ENCODE data around the gene CMTM6.

Gene CMTM6

DNA sequence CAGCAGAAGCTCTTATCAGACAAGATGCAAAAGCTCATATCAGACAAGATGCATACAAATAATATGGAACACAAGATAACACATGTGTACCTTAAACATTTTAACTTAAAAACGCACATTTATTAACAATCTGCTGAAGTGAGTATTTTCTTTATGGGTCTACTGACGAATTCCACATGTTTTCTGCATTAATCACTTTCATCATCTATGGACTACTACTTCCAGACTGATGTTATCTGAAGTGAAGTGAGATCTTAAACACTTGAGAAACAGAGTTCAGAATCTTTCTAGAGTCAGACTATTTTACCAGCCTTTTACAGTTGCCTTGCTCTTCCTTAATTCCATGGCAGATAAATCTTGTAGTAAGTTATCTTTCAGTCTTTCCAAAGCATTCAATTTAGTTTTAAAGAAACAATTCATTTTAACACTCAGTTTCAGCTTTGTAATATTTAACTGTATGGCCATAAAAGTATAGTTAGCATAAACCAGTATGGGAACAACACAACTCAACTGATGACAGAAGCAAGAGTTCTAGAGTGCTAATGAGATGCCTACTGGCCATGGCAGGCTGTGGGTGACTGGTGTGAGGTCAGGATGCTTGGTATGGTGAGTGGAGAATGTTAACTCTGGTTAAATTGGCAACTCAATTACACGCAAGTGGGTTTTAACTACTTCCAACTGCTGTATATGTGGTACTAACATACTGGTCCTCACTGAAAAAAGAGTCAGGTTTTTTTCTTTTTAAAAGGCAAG, 9.8 kb downstream of the CMTM6 start:
- TF ChIP-seq MYC (IDR thresholded peaks at IDR 0.05; ENCODE audit: low read depth, low read length) (no peak), POLR2A (IDR thresholded peaks at IDR 0.05; ENCODE audit: extremely low read depth, insufficient read length) (no peak)
- TF ChIP-seq, protein P1, sequence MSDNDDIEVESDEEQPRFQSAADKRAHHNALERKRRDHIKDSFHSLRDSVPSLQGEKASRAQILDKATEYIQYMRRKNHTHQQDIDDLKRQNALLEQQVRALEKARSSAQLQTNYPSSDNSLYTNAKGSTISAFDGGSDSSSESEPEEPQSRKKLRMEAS (IDR thresholded peaks at IDR 0.05; ENCODE audit: low read depth, low read length), result no peak
- TF ChIP-seq, protein P2, sequence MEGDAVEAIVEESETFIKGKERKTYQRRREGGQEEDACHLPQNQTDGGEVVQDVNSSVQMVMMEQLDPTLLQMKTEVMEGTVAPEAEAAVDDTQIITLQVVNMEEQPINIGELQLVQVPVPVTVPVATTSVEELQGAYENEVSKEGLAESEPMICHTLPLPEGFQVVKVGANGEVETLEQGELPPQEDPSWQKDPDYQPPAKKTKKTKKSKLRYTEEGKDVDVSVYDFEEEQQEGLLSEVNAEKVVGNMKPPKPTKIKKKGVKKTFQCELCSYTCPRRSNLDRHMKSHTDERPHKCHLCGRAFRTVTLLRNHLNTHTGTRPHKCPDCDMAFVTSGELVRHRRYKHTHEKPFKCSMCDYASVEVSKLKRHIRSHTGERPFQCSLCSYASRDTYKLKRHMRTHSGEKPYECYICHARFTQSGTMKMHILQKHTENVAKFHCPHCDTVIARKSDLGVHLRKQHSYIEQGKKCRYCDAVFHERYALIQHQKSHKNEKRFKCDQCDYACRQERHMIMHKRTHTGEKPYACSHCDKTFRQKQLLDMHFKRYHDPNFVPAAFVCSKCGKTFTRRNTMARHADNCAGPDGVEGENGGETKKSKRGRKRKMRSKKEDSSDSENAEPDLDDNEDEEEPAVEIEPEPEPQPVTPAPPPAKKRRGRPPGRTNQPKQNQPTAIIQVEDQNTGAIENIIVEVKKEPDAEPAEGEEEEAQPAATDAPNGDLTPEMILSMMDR (IDR thresholded peaks at IDR 0.05; ENCODE audit: low read depth, low read length), result no peak
- H3K4me3 ChIP-seq (ENCODE audit: low read depth, low read length), result no peak overlapping the region
- DNase-seq (ENCODE audit: low read depth), result no peak

DNA sequence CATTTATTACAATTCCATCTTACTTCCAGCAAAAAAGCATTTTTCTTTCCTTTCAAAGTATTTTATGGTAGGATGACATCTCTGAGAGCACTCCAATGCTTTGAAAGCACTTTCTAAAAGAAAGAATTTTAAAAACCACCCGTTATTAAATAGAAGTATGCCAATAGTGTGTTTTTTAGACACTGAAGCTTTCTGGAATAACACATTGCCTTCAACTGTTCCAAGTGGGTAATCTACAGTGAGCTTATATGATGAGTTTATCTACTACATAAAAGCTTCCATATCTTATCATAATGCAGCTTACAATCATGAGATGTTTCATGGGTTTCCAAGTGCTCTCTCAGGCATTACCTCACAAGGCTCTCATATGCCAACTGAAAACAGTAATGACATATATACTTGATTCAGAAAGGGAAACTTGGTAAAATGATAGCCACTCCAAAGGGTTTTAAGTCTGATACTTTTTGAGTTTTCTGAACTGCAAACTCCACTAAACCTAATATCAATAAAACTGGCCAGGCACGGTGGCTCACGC, 14.1 kb downstream of the CMTM6 start:
- TF ChIP-seq POLR2A (IDR thresholded peaks at IDR 0.05; ENCODE audit: extremely low read depth, insufficient read length) (no peak), MYC (IDR thresholded peaks at IDR 0.05; ENCODE audit: low read depth, low read length) (no peak)
- TF ChIP-seq, protein P1 (IDR thresholded peaks at IDR 0.05; ENCODE audit: low read depth, low read length), result no peak
- TF ChIP-seq, protein P2 (IDR thresholded peaks at IDR 0.05; ENCODE audit: low read depth, low read length), result no peak
- H3K4me3 ChIP-seq (ENCODE audit: low read depth, low read length), result no peak overlapping the region
- no peak for DNase-seq (ENCODE audit: low read depth)

DNA sequence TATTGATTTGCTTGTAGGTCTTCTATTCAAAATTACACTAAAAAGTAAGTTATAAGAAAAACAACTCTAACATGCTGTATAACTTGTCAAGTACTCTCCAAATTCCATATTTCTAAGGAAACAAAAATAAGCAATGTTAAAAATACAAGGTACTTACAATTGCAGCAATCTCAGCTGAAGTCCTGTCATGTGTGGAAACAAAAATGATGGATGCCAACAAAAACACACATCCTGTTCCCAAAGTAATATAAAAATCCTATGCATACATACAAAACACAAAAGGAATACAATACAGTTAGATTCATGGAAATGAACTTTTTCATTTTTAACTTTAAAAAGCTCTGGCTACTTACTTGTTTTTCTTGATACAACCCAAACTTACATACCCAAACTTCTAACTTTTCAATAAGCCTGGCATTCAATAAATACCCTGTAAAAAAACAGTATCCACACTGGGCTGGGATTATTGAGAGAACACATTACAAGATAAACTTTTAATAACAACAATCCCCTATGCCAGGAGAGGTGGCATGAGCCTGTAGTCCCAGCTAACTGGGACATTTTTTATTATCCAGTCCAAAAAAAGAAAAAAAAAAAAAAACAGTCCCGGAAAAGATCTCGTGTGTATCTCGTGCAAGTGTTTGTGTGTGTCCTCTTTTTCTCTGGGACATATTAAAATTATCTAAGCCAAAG, 14.7 kb downstream of the CMTM6 start:
- TF ChIP-seq POLR2A (IDR thresholded peaks at IDR 0.05; ENCODE audit: extremely low read depth, insufficient read length), result no peak
- TF ChIP-seq, protein P1 (IDR thresholded peaks at IDR 0.05; ENCODE audit: low read depth, low read length), result no peak
- TF ChIP-seq MYC (IDR thresholded peaks at IDR 0.05; ENCODE audit: low read depth, low read length), result no peak
- TF ChIP-seq, protein P2 (IDR thresholded peaks at IDR 0.05; ENCODE audit: low read depth, low read length), result no peak
- no peak for DNase-seq (ENCODE audit: low read depth)
- no peak overlapping the region for H3K4me3 ChIP-seq (ENCODE audit: low read depth, low read length)

DNA sequence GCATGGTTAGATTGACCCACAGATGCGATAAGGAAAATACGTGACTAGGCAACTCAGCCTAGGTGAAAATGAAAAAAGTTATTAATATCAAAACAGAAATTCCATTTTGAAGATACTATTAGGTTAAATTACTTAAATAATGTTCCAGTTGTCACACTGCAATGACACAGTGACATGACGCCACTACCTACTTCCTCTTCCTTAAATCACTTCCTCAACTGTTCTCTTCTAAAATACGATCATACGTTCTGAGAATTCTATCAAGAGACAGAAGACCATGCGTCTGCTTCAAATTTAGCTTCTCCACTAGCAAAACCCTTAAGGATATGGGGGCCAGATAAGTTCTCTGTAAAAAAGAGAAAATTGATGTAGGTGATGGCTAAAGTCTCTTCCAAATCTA, 18.2 kb downstream of the CMTM6 start:
- peak; percentile 54 for DNase-seq (ENCODE audit: low read depth)
- no peak overlapping the region for H3K4me3 ChIP-seq (ENCODE audit: low read depth, low read length)
- no peak for TF ChIP-seq MYC (IDR thresholded peaks at IDR 0.05; ENCODE audit: low read depth, low read length)
- TF ChIP-seq, protein P1 (IDR thresholded peaks at IDR 0.05; ENCODE audit: low read depth, low read length), result no peak

DNA sequence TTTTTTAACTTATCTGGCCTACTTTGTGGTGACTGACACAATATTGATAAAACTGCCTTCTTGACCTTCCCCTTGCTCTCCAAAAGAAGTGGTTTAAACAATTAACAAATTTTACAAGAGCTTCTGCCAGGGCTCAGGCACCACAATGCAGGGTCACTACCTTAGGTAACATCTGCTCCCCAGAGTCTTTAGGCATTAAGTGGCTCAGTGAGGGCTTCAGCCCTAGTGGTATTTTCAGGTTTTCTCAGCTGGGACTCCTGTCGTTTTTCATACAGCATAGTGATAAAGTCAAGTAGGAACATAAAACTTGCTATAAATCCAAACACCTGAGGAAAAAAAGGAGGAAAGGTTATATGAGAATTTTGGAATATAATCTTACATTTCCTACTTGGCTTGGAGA, 18.9 kb downstream of the CMTM6 start:
- H3K4me3 ChIP-seq (ENCODE audit: low read depth, low read length), result no peak overlapping the region
- no peak for DNase-seq (ENCODE audit: low read depth)
- TF ChIP-seq POLR2A (IDR thresholded peaks at IDR 0.05; ENCODE audit: extremely low read depth, insufficient read length), result no peak
- TF ChIP-seq, protein P1 (IDR thresholded peaks at IDR 0.05; ENCODE audit: low read depth, low read length), result no peak
- no peak for TF ChIP-seq MYC (IDR thresholded peaks at IDR 0.05; ENCODE audit: low read depth, low read length)
- TF ChIP-seq, protein P2 (IDR thresholded peaks at IDR 0.05; ENCODE audit: low read depth, low read length), result no peak

DNA sequence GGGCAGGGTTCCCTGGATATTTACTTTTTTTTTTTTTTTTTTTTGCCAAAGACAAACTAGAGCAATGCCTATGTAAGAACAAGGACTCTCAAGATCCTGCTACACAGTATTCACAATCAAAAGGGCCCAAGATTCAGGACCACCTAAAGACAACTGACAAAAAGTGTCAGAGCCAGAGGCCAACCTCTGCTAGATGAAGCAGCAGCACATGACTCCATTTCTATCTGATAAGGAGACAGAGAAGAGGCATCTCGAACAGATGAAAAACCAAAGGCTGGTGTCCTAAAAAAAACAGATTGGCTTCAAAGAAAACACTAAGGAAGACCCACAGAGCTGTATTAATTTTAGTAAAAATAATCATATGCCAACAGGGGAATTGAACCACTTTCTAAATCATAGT, 20.0 kb downstream of the CMTM6 start:
- TF ChIP-seq MYC (IDR thresholded peaks at IDR 0.05; ENCODE audit: low read depth, low read length) (no peak), POLR2A (IDR thresholded peaks at IDR 0.05; ENCODE audit: extremely low read depth, insufficient read length) (no peak)
- TF ChIP-seq, protein P1 (IDR thresholded peaks at IDR 0.05; ENCODE audit: low read depth, low read length), result no peak
- TF ChIP-seq, protein P2 (IDR thresholded peaks at IDR 0.05; ENCODE audit: low read depth, low read length), result no peak
- DNase-seq (ENCODE audit: low read depth), result no peak
- H3K4me3 ChIP-seq (ENCODE audit: low read depth, low read length), result no peak overlapping the region
